AG10803 (cell line): Measurements from ENCODE around the gene CNPPD1.
A peak's percentile ranks its signal among the peaks of the same experiment; 100 is the strongest.

Experiments used
- DNase-seq: peaks from one replicate; pipeline ENCODE4 v3.0.0; 2010; ENCODE audit warnings: low read depth
- H3K4me3 ChIP-seq: 2 replicates; pipeline ENCODE4 v1.5.1; 2011; ENCODE audit warnings: mild to moderate bottlenecking, low read length, control low read depth
- TF ChIP-seq, protein P1 (sequence below): conservative IDR thresholded peaks from 2 replicates; pipeline ENCODE4 v1.5.1; 2011; ENCODE audit warnings: mild to moderate bottlenecking, low read length, control low read depth, inconsistent platforms

CNPPD1 gene

DNA sequence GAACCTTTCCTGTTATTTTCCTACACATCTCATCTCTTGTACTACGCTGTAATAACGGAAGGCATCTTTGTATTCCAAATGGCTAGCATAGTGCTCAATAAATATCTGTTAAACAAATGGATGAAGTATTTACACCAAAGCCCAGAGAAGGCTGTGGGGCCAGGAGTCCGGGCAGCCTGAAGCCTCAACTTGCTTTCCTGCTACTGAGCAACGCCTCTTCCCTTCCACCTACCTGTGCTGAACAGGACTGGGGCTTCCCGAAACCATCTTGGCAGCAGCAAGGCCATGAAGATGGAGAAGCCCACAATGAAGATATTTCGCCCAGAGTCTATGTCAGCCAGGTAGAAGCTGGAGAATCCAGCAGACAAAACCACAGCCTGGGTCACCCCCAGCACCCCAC is 13.6 kb downstream of the CNPPD1 start:
- TF ChIP-seq, protein P1, sequence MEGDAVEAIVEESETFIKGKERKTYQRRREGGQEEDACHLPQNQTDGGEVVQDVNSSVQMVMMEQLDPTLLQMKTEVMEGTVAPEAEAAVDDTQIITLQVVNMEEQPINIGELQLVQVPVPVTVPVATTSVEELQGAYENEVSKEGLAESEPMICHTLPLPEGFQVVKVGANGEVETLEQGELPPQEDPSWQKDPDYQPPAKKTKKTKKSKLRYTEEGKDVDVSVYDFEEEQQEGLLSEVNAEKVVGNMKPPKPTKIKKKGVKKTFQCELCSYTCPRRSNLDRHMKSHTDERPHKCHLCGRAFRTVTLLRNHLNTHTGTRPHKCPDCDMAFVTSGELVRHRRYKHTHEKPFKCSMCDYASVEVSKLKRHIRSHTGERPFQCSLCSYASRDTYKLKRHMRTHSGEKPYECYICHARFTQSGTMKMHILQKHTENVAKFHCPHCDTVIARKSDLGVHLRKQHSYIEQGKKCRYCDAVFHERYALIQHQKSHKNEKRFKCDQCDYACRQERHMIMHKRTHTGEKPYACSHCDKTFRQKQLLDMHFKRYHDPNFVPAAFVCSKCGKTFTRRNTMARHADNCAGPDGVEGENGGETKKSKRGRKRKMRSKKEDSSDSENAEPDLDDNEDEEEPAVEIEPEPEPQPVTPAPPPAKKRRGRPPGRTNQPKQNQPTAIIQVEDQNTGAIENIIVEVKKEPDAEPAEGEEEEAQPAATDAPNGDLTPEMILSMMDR, result no peak
- DNase-seq, result no peak

DNA sequence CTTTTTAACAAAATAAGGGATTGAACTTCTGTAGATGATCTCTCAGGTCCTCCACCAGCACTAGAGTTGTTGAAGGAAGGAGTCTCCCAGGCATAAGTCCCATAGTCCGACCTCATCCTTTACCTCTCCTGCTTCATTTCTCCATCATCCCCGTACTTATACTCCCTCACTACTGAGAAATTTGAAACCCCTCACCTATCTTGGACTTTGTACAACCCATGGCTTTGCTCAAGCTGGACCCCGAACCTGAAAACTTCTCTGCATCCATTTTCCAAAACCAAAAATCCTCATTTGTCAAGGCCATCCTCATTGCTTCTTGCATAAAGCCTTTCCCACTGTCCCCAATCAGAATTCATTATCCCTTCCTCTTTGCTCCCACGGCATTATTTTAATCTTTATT is 15.6 kb downstream of the CNPPD1 start:
- DNase-seq, result no peak
- TF ChIP-seq, protein P1, result no peak
- peak overlapping the region; percentile 85 for H3K4me3 ChIP-seq

More for the DNA sequence above, 13.6 kb downstream of the CNPPD1 start:
- no peak overlapping the region for H3K4me3 ChIP-seq

DNA sequence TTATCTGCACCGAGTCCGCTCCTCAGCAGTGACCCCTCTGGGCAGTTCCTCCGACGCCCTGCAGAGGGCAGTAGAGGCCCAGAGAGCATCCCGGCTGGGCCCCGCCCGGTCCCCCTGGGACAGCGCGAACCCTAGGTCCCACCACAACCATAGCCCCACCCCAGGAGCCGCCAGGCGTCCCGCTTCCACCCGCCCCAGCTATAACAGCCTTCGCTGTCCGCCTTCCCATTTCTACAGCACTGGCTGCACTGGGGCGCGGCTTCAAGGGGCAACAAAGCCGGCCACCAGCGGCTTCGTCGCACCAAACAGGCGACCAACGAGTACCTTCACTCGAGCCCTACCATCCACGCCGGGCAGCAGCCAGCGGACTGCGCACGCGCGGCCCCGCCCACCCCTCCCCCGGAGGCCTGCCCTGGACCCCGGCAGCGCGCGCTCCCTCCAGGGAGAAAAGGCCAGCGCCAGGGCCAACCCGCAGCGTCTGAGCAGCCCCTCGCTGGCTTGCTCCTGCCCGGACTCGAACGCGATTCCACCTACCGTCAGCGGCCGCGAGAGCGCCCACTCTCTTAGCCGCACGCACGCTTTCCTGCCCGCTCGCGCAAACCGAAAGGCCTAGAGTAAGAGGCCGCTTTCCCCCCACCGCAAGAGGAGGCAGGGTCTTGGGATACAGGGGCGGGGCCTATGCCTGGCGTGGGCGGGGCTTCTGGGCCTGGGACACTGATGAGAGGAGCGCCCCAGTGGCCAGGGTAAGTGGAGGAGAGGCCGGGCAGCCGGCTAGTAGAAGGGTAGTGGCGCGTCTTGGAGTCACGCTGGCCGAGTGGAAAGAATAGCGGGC is 16.3 kb downstream of the CNPPD1 start, which contains the start of gene NHEJ1:
Gene NHEJ1 (minus strand): TSS at position 630 of the 832 bp plus-strand sequence. CDS start 2,453 bp downstream, outside the sequence.
- TF ChIP-seq, protein P1, result peak; percentile 90
- H3K4me3 ChIP-seq, result peak within 1 kb of the TSS; percentile 85
- DNase-seq, result peak; percentile 92

DNA sequence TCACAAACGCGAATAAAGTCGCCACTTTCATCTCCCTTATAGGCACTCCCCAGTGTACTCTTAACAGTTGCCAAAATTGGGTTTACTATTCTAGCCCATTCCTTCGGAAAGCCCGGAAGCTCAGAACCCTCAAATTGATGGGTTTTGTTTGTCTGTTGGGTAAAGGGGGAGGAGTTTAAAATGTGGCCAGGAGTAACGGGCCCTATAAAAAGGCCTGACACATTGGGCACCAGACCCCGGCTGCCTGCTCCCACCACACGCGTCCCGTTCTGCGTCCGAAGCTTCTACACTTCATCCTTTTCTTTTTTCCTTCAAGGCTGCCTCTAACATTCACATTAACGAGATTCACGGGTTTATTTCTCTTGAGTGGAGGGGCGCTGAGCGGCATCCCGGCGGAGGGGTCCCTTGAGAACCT is 16.9 kb downstream of the CNPPD1 start:
- H3K4me3 ChIP-seq, result peak overlapping the region; percentile 85
- no peak for DNase-seq
- TF ChIP-seq, protein P1, result no peak

DNA sequence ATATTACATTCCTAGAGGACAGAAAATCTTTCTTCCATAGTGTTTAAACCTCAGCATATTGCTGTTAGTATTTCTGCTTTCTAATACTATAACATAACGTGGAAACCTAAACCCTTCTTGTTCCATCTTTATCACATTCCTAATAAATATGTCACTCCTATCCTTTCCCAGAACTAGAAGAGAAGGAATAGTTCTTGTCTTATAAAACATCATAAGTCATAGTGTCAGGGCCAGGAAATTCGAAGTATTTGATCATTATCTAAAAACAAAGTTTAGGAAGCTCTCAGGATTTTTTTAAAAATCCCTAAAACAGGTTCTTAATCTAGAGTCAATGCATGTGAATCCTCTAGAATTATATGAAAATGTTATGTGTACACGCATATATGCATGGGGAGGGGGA is 18.1 kb downstream of the CNPPD1 start:
- TF ChIP-seq, protein P1, result no peak
- H3K4me3 ChIP-seq, result no peak overlapping the region
- DNase-seq, result no peak

DNA sequence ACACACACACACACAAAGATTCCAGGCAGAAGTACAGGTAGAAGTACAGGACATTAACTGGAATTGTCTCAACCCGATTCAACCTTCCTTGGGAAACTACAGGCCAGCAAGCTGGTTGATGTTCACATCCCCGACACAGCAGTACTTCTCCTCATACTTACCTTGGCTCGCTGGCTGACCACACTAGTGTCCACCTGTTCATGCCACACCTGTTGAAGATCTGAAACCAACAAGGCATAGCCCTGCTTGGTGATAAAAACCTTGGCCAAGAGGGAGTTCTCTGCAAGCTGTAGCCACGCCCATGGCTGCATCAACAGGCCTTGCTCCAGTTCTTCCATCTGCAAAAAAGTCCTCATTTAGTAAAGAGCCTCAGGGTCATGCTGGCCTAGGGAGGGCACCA is 18.7 kb downstream of the CNPPD1 start:
- H3K4me3 ChIP-seq, result no peak overlapping the region
- no peak for DNase-seq
- TF ChIP-seq, protein P1, result no peak

DNA sequence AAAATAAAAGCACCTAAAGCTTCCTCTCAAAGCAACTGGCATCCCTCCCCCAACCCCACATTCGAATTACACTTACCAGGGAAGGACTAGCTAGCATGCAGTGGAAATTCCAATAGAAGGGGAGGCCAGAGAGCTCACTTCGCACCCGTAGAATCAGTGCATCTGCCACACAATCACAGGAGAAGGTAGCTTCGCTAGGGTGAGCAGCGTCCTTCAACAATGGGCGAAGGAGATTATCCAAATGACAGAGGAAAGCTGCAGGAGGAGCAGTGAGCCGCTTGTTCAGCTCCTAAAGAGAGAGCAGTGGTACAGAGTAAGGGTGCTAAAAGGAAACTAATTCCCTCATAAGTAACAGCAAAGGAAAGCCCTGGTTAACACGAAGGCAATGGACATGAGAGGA is 19.3 kb downstream of the CNPPD1 start:
- TF ChIP-seq, protein P1, result no peak
- no peak overlapping the region for H3K4me3 ChIP-seq
- DNase-seq, result no peak
